Measurements from ENCODE around the gene ADGRD1.

The ADGRD1 gene

DNA sequence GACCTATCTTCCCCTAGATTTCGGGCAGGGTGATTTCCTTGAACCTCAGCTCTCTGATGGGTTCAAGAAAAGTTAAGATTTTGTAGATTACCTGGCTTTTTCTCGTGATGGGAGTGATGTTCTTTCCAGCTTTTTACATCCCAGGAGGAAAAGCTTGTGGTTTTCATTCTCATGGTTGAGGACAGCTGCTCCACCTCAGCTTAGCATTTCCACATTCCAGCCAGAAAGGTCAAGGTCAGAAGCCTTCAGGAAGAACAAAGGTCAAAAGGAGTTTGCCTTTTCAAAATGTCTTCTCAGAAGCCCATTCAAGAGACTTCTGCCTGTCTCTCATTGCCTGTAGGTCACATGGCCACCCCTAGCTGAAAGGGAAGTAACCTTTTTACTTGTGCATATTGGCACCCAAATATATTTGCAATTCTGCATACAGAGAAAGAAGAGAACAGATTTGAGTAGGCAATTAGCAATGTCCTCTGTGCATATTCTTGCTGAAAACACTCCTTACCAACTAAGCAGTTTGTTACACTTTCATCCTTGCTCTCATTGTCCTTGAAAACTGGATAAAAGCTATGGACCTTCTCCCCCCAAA, 6.6 kb upstream of the ADGRD1 start:
- H2BK120ac ChIP-seq (ENCODE audit: insufficient read depth, low read length, poor library complexity): no peak overlapping the region
- H3K36me3 ChIP-seq (ENCODE audit: control insufficient read depth in 1 of 2, insufficient read depth in 2 of 2, low read length in 2 of 2): no peaks in the 10 kb centered on the region
- H3K4ac ChIP-seq (ENCODE audit: low read depth, low read length): no peak overlapping the region
- no peak overlapping the region for H4K8ac ChIP-seq (ENCODE audit: low read depth, low read length)
- H3K9ac ChIP-seq (ENCODE audit: low read length): no peak overlapping the region
- H3K27ac ChIP-seq (ENCODE audit: low read depth, low read length): no peak overlapping the region
- H3K9me3 ChIP-seq (ENCODE audit: insufficient read depth, low read depth, low read length): no peaks in the 10 kb centered on the region
- no peak overlapping the region for H3K14ac ChIP-seq (ENCODE audit: low read length)
- no peak overlapping the region for H2BK12ac ChIP-seq (ENCODE audit: low read length)
- no peak overlapping the region for H3K23ac ChIP-seq (ENCODE audit: low read length)
- no peaks in the 10 kb centered on the region for H3K79me1 ChIP-seq (ENCODE audit: low read length)
- no peak overlapping the region for H2AFZ ChIP-seq (ENCODE audit: insufficient read depth, low read length, poor library complexity)
- no CpG with 5 or more reads among the region's 2 CpGs for WGBS (ENCODE audit: extremely low coverage, insufficient coverage, insufficient read length)
- no peak overlapping the region for H4K12ac ChIP-seq (ENCODE audit: low read depth, low read length)
- no peak overlapping the region for H2AK5ac ChIP-seq (ENCODE audit: low read length)
- no peak overlapping the region for H3K4me2 ChIP-seq (ENCODE audit: low read length)
- H3K79me2 ChIP-seq (ENCODE audit: control insufficient read depth, insufficient read depth, low read length, poor library complexity): no peaks in the 10 kb centered on the region
- H3K27me3 ChIP-seq (ENCODE audit: insufficient read depth, low read length): no peaks in the 10 kb centered on the region
- H3K18ac ChIP-seq (ENCODE audit: low read length): no peak overlapping the region
- H3K4me3 ChIP-seq (ENCODE audit: low read depth, low read length): no peak overlapping the region
- DNase-seq: no peak
- H4K91ac ChIP-seq (ENCODE audit: low read depth, low read length): no peak overlapping the region
- peaks cover 4 to 8% of the 10 kb centered on the region in 2 experiments for H3K4me1 ChIP-seq (ENCODE audit: control insufficient read depth in 1 of 2, insufficient read depth in 2 of 2, low read length in 2 of 2)
- H2BK5ac ChIP-seq (ENCODE audit: low read depth, low read length, poor library complexity): no peak overlapping the region

DNA sequence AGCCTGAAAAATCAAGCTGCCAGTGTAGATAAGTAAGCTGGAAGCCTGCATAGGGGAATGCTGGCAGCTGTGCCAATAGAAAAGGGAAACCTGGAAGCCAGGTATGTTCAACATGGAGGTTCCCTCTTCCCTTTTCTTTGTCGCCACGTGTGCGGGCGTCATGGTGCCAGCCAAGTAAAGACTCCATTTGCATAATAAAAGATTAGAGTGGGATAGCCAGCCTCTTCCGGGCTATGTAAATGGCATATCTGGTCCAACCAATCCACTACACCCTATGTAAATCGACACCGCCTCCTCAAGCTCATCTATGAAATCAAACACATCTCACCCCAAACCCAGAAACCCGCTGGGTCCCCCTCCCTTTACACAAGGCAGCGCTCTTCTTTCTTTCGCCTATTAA, 5.6 kb upstream of the ADGRD1 start:
- H3K23ac ChIP-seq (ENCODE audit: low read length): no peak overlapping the region
- WGBS (ENCODE audit: extremely low coverage, insufficient coverage, insufficient read length): no CpG with 5 or more reads among the region's 10 CpGs
- H4K8ac ChIP-seq (ENCODE audit: low read depth, low read length): no peak overlapping the region
- no peak overlapping the region for H2BK12ac ChIP-seq (ENCODE audit: low read length)
- H2AFZ ChIP-seq (ENCODE audit: insufficient read depth, low read length, poor library complexity): no peak overlapping the region
- H3K79me2 ChIP-seq (ENCODE audit: control insufficient read depth, insufficient read depth, low read length, poor library complexity): no peaks in the 10 kb centered on the region
- no peaks in the 10 kb centered on the region for H3K27me3 ChIP-seq (ENCODE audit: insufficient read depth, low read length)
- peaks cover 4 to 8% of the 10 kb centered on the region in 2 experiments for H3K4me1 ChIP-seq (ENCODE audit: control insufficient read depth in 1 of 2, insufficient read depth in 2 of 2, low read length in 2 of 2)
- H3K14ac ChIP-seq (ENCODE audit: low read length): no peak overlapping the region
- no peaks in the 10 kb centered on the region for H3K9me3 ChIP-seq (ENCODE audit: insufficient read depth, low read depth, low read length)
- no peak overlapping the region for H2BK5ac ChIP-seq (ENCODE audit: low read depth, low read length, poor library complexity)
- no peak overlapping the region for H3K9ac ChIP-seq (ENCODE audit: low read length)
- H3K27ac ChIP-seq (ENCODE audit: low read depth, low read length): no peak overlapping the region
- no peak overlapping the region for H2AK5ac ChIP-seq (ENCODE audit: low read length)
- no peaks in the 10 kb centered on the region for H3K79me1 ChIP-seq (ENCODE audit: low read length)
- no peak for DNase-seq
- H3K4me3 ChIP-seq (ENCODE audit: low read depth, low read length): no peak overlapping the region
- no peak overlapping the region for H4K12ac ChIP-seq (ENCODE audit: low read depth, low read length)
- no peak overlapping the region for H4K91ac ChIP-seq (ENCODE audit: low read depth, low read length)
- H3K4me2 ChIP-seq (ENCODE audit: low read length): no peak overlapping the region
- no peak overlapping the region for H3K18ac ChIP-seq (ENCODE audit: low read length)
- no peak overlapping the region for H2BK120ac ChIP-seq (ENCODE audit: insufficient read depth, low read length, poor library complexity)
- H3K36me3 ChIP-seq (ENCODE audit: control insufficient read depth in 1 of 2, insufficient read depth in 2 of 2, low read length in 2 of 2): no peaks in the 10 kb centered on the region
- H3K4ac ChIP-seq (ENCODE audit: low read depth, low read length): no peak overlapping the region

DNA sequence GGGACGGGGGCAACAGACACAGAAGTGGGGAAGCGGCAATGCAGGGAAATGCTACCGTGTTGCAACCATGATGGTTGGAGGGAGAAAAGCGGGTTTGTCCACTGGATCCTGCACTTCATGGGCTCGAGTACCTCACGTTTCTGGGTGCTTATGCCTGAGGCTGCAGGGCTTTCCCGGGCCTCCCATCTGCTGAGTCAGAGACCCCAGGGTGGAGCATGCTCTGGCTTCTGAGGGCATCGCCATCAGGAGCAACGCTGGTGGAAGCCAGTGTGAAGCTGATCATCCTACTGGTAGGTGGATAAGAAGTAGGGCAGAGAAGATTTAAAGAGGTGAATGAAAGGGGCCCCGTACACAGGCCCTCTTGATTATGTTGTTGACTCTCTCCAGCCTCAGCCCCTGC, 5.0 kb upstream of the ADGRD1 start:
- no peaks in the 10 kb centered on the region for H3K36me3 ChIP-seq (ENCODE audit: control insufficient read depth in 1 of 2, insufficient read depth in 2 of 2, low read length in 2 of 2)
- H4K8ac ChIP-seq (ENCODE audit: low read depth, low read length): no peak overlapping the region
- H2AFZ ChIP-seq (ENCODE audit: insufficient read depth, low read length, poor library complexity): no peak overlapping the region
- H2BK120ac ChIP-seq (ENCODE audit: insufficient read depth, low read length, poor library complexity): no peak overlapping the region
- no peak overlapping the region for H4K12ac ChIP-seq (ENCODE audit: low read depth, low read length)
- no peak overlapping the region for H3K9ac ChIP-seq (ENCODE audit: low read length)
- H3K18ac ChIP-seq (ENCODE audit: low read length): no peak overlapping the region
- no peak overlapping the region for H3K14ac ChIP-seq (ENCODE audit: low read length)
- H3K4me2 ChIP-seq (ENCODE audit: low read length): no peak overlapping the region
- H4K91ac ChIP-seq (ENCODE audit: low read depth, low read length): no peak overlapping the region
- no peaks in the 10 kb centered on the region for H3K79me1 ChIP-seq (ENCODE audit: low read length)
- H2BK12ac ChIP-seq (ENCODE audit: low read length): no peak overlapping the region
- H3K9me3 ChIP-seq (ENCODE audit: insufficient read depth, low read depth, low read length): no peaks in the 10 kb centered on the region
- H2AK5ac ChIP-seq (ENCODE audit: low read length): no peak overlapping the region
- H3K27me3 ChIP-seq (ENCODE audit: insufficient read depth, low read length): no peaks in the 10 kb centered on the region
- DNase-seq: no peak
- H3K23ac ChIP-seq (ENCODE audit: low read length): no peak overlapping the region
- peaks cover 9 to 14% of the 10 kb centered on the region in 2 experiments for H3K4me1 ChIP-seq (ENCODE audit: control insufficient read depth in 1 of 2, insufficient read depth in 2 of 2, low read length in 2 of 2)
- no peak overlapping the region for H3K4ac ChIP-seq (ENCODE audit: low read depth, low read length)
- WGBS (ENCODE audit: extremely low coverage, insufficient coverage, insufficient read length): no CpG with 5 or more reads among the region's 10 CpGs
- no peak overlapping the region for H3K27ac ChIP-seq (ENCODE audit: low read depth, low read length)
- no peaks in the 10 kb centered on the region for H3K79me2 ChIP-seq (ENCODE audit: control insufficient read depth, insufficient read depth, low read length, poor library complexity)
- H3K4me3 ChIP-seq (ENCODE audit: low read depth, low read length): no peak overlapping the region
- H2BK5ac ChIP-seq (ENCODE audit: low read depth, low read length, poor library complexity): no peak overlapping the region

DNA sequence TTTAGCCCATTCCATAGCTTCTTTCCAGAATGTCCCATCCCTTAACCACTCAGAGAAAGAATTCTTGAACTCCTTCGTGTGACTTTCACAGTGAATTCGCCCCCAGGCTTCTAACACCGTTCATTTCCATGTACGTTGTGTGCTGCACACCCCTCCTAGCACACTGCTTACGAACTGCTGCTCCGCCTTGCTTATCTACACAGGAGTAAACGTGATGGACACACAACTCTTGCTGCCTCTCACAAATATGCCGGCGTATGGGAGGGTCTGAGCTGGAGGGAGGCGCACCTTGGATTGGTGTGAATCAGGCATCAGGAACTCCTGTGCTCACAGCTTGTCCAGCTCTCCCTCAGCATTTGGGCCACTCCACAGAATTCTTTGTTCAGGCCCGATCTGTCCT, 3.9 kb upstream of the ADGRD1 start:
- DNase-seq: peak; percentile 54 to 62
- Histone ChIP-seq H3K14ac (ENCODE audit: low read length) (no peak overlapping the region), H2AK5ac (ENCODE audit: low read length) (no peak overlapping the region), H3K79me2 (ENCODE audit: control insufficient read depth, insufficient read depth, low read length, poor library complexity) (no peaks in the 10 kb centered on the region), H3K23ac (ENCODE audit: low read length) (no peak overlapping the region), H3K4me3 (ENCODE audit: low read depth, low read length) (no peak overlapping the region), H3K36me3 (ENCODE audit: control insufficient read depth in 1 of 2, insufficient read depth in 2 of 2, low read length in 2 of 2) (no peaks in the 10 kb centered on the region), H3K4me2 (ENCODE audit: low read length) (no peak overlapping the region), H3K18ac (ENCODE audit: low read length) (no peak overlapping the region), H2BK5ac (ENCODE audit: low read depth, low read length, poor library complexity) (no peak overlapping the region), H3K9me3 (ENCODE audit: insufficient read depth, low read depth, low read length) (no peaks in the 10 kb centered on the region), H3K4me1 (ENCODE audit: control insufficient read depth in 1 of 2, insufficient read depth in 2 of 2, low read length in 2 of 2) (peaks cover 13 to 22% of the 10 kb centered on the region in 2 experiments), H4K8ac (ENCODE audit: low read depth, low read length) (no peak overlapping the region), H4K12ac (ENCODE audit: low read depth, low read length) (no peak overlapping the region), H2BK120ac (ENCODE audit: insufficient read depth, low read length, poor library complexity) (no peak overlapping the region), H4K91ac (ENCODE audit: low read depth, low read length) (no peak overlapping the region), H2AFZ (ENCODE audit: insufficient read depth, low read length, poor library complexity) (no peak overlapping the region), H2BK12ac (ENCODE audit: low read length) (no peak overlapping the region), H3K27ac (ENCODE audit: low read depth, low read length) (no peak overlapping the region), H3K79me1 (ENCODE audit: low read length) (no peaks in the 10 kb centered on the region), H3K9ac (ENCODE audit: low read length) (no peak overlapping the region), H3K4ac (ENCODE audit: low read depth, low read length) (no peak overlapping the region), H3K27me3 (ENCODE audit: insufficient read depth, low read length) (no peaks in the 10 kb centered on the region)
- WGBS (ENCODE audit: extremely low coverage, insufficient coverage, insufficient read length): no CpG with 5 or more reads among the region's 11 CpGs

All from trophoblast cell (in vitro differentiated cells and primary cell).